GM15510 (cell line): ENCODE measurements around the gene COG8.

Source experiments
- POLR2A ChIP-seq: IDR thresholded peaks from 3 replicates; pipeline ENCODE4 v1.6.1; 2011; ENCODE audit warnings: borderline replicate concordance; ENCODE audit not compliant: insufficient read length; ENCODE audit errors: extremely low read depth

The COG8 gene

DNA sequence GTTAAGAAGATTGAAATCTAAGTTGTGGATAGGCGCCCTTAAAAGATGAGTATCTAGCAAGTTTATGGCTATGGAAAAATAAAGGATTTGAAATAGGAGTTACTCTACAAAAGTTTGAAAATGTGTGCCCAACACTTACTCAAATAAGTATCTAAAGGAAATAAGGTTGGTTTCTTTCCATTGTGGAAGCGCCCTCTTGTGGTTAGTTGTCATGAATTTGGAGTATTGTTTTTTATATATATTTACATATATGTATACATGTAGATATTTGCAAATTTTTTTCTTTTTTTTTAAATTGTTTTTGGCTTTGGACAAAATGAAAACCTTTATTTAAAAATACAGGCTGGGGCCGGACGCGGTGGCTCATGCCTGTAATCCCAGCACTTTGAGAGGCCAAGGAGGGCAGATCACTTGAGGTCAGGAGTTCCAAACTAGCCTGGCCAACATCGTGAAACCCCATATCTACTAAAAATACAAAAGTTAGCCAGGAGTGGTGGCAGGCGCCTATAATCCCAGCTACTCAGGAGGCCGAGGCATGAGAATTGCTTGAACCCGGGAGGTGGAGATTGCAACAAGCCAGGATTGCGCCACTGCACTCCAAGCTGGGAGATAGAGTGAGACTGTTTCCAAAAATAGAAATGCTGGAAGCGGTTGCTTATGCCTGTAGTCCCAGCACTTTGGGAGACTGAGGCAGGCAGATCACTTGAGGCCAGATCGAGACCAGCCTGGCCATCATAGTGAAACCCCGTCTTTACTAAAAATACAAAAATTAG is 52.2 kb downstream of the COG8 start:
- TF ChIP-seq POLR2A = no peak

DNA sequence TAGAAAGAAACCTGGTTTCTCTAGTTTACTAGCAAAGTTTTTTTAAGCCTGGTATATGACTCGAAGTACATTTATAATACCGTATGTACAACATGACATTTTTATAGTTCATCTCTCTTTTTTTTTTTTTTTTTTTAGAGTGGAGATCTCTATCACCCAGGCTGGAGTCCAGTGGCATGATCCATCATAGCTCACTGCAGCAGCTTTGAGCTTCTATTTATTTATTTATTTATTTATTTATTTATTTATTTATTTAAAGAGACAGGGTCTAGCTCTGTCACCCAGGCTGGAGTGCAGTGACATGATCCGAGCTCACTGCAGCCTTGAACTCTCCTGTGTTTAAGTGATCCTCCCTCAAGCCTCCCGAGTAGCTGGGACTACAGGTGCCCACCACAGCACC is 54.1 kb downstream of the COG8 start:
- no peak for TF ChIP-seq POLR2A

DNA sequence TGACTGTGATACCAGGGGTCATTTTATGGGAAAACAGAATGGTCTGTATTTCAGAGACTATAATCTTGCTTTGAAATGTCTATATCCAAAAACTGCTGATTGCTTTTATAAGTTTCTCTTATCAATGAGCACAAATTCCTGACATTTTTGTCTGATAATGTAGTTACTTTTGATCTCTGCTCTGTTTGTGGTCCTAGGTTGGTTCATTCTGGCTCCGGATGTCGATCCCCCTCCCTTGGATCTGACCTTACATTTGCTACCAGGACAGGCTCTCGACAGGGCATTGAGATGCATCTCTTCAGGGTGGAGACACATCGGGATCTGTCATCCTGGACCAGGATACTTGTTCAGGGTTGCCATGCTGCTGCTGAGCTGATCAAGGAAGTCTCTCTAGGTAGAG is 55.5 kb downstream of the COG8 start:
- TF ChIP-seq POLR2A = no peak

DNA sequence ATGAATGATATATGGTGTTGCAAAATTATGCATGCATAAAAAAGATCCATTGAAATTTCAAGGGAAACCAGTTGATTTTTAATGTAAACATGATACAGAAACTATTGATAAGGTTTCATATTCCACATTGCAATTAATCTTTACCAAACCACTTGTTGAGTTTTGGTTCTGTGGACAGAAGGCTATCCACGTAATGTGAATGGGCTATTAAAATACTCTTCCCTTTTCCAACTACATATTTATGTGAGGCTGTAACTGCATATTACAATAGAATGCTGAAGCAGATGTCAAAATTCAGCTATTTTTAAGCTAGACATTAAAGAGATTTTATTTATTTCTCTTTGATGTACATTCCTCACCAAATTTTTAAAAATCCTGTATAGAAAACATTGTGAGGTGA is 62.0 kb downstream of the COG8 start:
- no peak for TF ChIP-seq POLR2A
